ENCODE data around the gene MTG2. TPM values are rescaled to one million over a fixed set of nuclear protein-coding genes. Genes with fewer than 3 reads are reported as not detected.
A peak's percentile ranks its signal among the peaks of the same experiment; 100 is the strongest.

The MTG2 gene
- total RNA-seq = 22.7 TPM
- 10 to 100 TPM; 22.2 to 30.0 (median 27.0) TPM for polyA plus RNA-seq (ENCODE audit: insufficient read depth in 1 of 8, insufficient read length in 8 of 8, low replicate concordance in 1 of 8)
- long read RNA-seq, donor 1, partial matches to known transcripts = 0 of 1 reads
- long read RNA-seq, donor 1, other reads (novel, unspliced or antisense) = 0 of 1 reads
- long read RNA-seq, donor 2 = 0 reads
- long read RNA-seq, donor 3, transcript MTG2-210 (2 exons, 590 nt) = major isoform, 9 of 11 reads
- long read RNA-seq, donor 3, partial matches to known transcripts = 0 of 11 reads
- long read RNA-seq, donor 3, other reads (novel, unspliced or antisense) = 0 of 11 reads
- long read RNA-seq, donor 4, partial matches to known transcripts = 0 of 5 reads
- long read RNA-seq, donor 4, other reads (novel, unspliced or antisense) = 0 of 5 reads
- long read RNA-seq, donor 5, transcript MTG2-201 (7 exons, 2,929 nt) = minor isoform, 5 of 11 reads
- long read RNA-seq, donor 5, transcript MTG2-210 (2 exons, 590 nt) = major isoform, 6 of 11 reads
- long read RNA-seq, donor 5, partial matches to known transcripts = 0 of 11 reads
- long read RNA-seq, donor 5, other reads (novel, unspliced or antisense) = 0 of 11 reads
- long read RNA-seq, donor 6, partial matches to known transcripts = 0 of 5 reads
- long read RNA-seq, donor 6, other reads (novel, unspliced or antisense) = 0 of 5 reads
- long read RNA-seq, donor 7, partial matches to known transcripts = 0 of 4 reads
- long read RNA-seq, donor 7, other reads (novel, unspliced or antisense) = 0 of 4 reads
- long read RNA-seq, donor 8, partial matches to known transcripts = 0 of 3 reads
- long read RNA-seq, donor 8, other reads (novel, unspliced or antisense) = 0 of 3 reads
- long read RNA-seq, donor 9, partial matches to known transcripts = 0 of 1 reads
- long read RNA-seq, donor 9, other reads (novel, unspliced or antisense) = 0 of 1 reads
- long read RNA-seq, donor 10, partial matches to known transcripts = 0 of 4 reads
- long read RNA-seq, donor 10, other reads (novel, unspliced or antisense) = 0 of 4 reads
- long read RNA-seq, donor 11, transcript MTG2-210 (2 exons, 590 nt) = major isoform, 5 of 6 reads
- long read RNA-seq, donor 11, partial matches to known transcripts = 0 of 6 reads
- long read RNA-seq, donor 11, other reads (novel, unspliced or antisense) = 0 of 6 reads

DNA sequence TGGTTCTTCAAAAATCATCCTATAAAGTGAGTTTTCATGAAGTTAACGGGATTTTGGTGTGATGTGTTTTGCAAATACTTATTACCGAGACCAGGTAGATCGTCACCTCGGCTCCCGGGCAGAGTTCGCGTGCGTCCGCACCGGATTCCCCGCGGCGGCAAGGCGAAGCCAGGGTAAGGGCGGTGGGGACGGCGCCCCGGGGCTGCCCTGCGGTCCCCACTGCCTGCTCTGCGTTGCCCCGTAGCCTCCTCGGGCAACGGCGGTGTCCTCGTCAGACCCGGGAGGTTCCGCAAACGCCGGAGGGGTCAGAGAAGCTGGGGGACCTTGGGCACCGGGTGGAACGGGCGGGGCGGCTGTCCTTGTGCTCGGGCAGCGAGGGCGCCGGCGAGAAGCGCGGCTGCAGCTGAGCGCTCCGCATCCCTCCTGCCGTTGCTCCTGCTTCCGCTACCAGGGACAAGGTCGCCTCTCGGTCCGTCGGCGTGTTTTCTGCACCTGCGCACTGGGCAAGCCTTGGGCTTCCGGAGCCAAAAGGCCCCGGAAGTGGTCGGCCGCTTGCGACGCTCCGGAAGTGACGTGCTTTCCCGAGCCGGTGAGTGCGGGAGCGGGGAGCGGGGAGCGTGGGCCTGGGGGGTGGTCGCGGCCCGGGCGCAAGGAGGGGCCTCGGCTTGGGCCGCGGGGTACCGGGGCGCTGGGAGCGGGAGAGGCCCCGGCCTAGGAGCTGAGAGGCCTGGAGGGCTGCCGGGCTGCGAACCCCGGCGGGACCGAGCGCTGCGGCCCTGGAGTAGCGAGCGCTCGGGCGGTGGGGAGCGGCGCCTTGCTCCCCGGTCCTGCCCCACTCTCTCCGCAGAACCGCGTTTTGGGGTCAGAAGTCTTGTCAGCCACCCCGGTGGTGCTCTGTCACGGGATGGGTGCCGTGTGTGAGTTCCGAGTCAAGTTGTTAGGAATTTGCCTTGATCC lies at the start of gene MTG2:
TSS of gene MTG2 (plus strand) at position 560 of the 957 bp plus-strand sequence. CDS start 10,393 bp downstream, outside the sequence.
- DNase-seq = peak; percentile 98
- H3K36me3 ChIP-seq (ENCODE audit: control insufficient read depth, insufficient read depth, low read length) = peaks cover 8% of the 10 kb centered on the region

GRCh38 chr20:62133051-62133845 lies 49.6 kb upstream of the MTG2 start:
- Histone ChIP-seq H3K4me3 (ENCODE audit: low read length) (no peak overlapping the region), H3K4me1 (ENCODE audit: control insufficient read depth, insufficient read depth, low read length) (peaks cover 2% of the 10 kb centered on the region)
- no peak for DNase-seq

More for the DNA sequence above, at the start of gene MTG2:
- Histone ChIP-seq H3K27me3 (ENCODE audit: control insufficient read depth, insufficient read depth, low read length) (no peaks in the 10 kb centered on the region), H3K9me3 (replicated peaks; ENCODE audit: control insufficient read depth, low read depth, low read length) (no peaks in the 10 kb centered on the region), H3K4me1 (ENCODE audit: control insufficient read depth, insufficient read depth, low read length) (peaks cover 10% of the 10 kb centered on the region), H3K27ac (ENCODE audit: low read length) (peak within 1 kb of the TSS; percentile 90), H3K4me3 (ENCODE audit: low read length) (peak within 1 kb of the TSS; percentile 95)
- under 1% methylated on average over 91 of the region's 96 CpGs for WGBS (ENCODE audit: insufficient coverage)

DNA sequence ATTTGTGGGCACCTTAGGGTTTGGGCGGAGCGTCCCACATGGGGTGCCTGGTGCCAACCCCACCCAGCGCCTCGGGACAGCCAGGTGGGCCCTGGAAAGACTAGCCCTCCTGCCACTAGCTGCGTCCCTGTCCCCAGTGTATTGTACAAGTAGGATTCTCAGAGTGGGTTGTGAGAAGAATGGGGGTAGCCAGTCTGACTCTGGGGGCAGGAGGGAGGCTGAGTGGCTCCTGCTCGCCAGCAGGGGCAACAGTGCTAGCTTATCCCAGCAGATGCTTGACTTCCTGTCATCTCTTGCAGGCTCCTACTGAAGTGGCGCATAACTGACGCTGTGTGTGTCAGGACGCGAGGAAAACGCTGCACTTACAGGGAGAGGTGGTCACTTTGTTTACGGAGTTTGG lies 49.0 kb upstream of the MTG2 start:
- Histone ChIP-seq H3K27ac (ENCODE audit: low read length) (no peak overlapping the region), H3K36me3 (ENCODE audit: control insufficient read depth, insufficient read depth, low read length) (peaks cover 89% of the 10 kb centered on the region), H3K27me3 (ENCODE audit: control insufficient read depth, insufficient read depth, low read length) (no peaks in the 10 kb centered on the region), H3K4me1 (ENCODE audit: control insufficient read depth, insufficient read depth, low read length) (peaks cover 2% of the 10 kb centered on the region), H3K9me3 (replicated peaks; ENCODE audit: control insufficient read depth, low read depth, low read length) (no peaks in the 10 kb centered on the region), H3K4me3 (ENCODE audit: low read length) (no peak overlapping the region)
- WGBS (ENCODE audit: insufficient coverage) = 74% methylated on average over 11 of the region's 12 CpGs
- no peak for DNase-seq

More at GRCh38 chr20:62133051-62133845, 49.6 kb upstream of the MTG2 start:
- H3K36me3 ChIP-seq (ENCODE audit: control insufficient read depth, insufficient read depth, low read length) = peaks cover 89% of the 10 kb centered on the region
- H3K27me3 ChIP-seq (ENCODE audit: control insufficient read depth, insufficient read depth, low read length) = no peaks in the 10 kb centered on the region
- 73% methylated on average over 26 of the region's 29 CpGs for WGBS (ENCODE audit: insufficient coverage)
- H3K9me3 ChIP-seq (replicated peaks; ENCODE audit: control insufficient read depth, low read depth, low read length) = no peaks in the 10 kb centered on the region
- no peak overlapping the region for H3K27ac ChIP-seq (ENCODE audit: low read length)

GRCh38 chr20:62134735-62135231 lies 48.0 kb upstream of the MTG2 start:
- 69% methylated on average over 6 of the region's 11 CpGs for WGBS (ENCODE audit: insufficient coverage)

GRCh38 chr20:62135573-62136266 lies 47.1 kb upstream of the MTG2 start:
- Histone ChIP-seq H3K36me3 (ENCODE audit: control insufficient read depth, insufficient read depth, low read length) (peaks cover 89% of the 10 kb centered on the region), H3K4me3 (ENCODE audit: low read length) (no peak overlapping the region), H3K27ac (ENCODE audit: low read length) (no peak overlapping the region), H3K9me3 (replicated peaks; ENCODE audit: control insufficient read depth, low read depth, low read length) (no peaks in the 10 kb centered on the region), H3K4me1 (ENCODE audit: control insufficient read depth, insufficient read depth, low read length) (peaks cover 2% of the 10 kb centered on the region), H3K27me3 (ENCODE audit: control insufficient read depth, insufficient read depth, low read length) (no peaks in the 10 kb centered on the region)
- 85% methylated on average over 6 of the region's 8 CpGs for WGBS (ENCODE audit: insufficient coverage)
- DNase-seq = no peak

More at GRCh38 chr20:62134735-62135231, 48.0 kb upstream of the MTG2 start:
- Histone ChIP-seq H3K36me3 (ENCODE audit: control insufficient read depth, insufficient read depth, low read length) (peaks cover 89% of the 10 kb centered on the region), H3K4me1 (ENCODE audit: control insufficient read depth, insufficient read depth, low read length) (peaks cover 2% of the 10 kb centered on the region), H3K27me3 (ENCODE audit: control insufficient read depth, insufficient read depth, low read length) (no peaks in the 10 kb centered on the region), H3K9me3 (replicated peaks; ENCODE audit: control insufficient read depth, low read depth, low read length) (no peaks in the 10 kb centered on the region), H3K4me3 (ENCODE audit: low read length) (no peak overlapping the region), H3K27ac (ENCODE audit: low read length) (no peak overlapping the region)
- no peak for DNase-seq

GRCh38 chr20:62136283-62137091 lies 46.3 kb upstream of the MTG2 start:
- Histone ChIP-seq H3K4me3 (ENCODE audit: low read length) (no peak overlapping the region), H3K36me3 (ENCODE audit: control insufficient read depth, insufficient read depth, low read length) (peaks cover 86% of the 10 kb centered on the region), H3K27me3 (ENCODE audit: control insufficient read depth, insufficient read depth, low read length) (no peaks in the 10 kb centered on the region), H3K4me1 (ENCODE audit: control insufficient read depth, insufficient read depth, low read length) (peaks cover 9% of the 10 kb centered on the region), H3K27ac (ENCODE audit: low read length) (no peak overlapping the region), H3K9me3 (replicated peaks; ENCODE audit: control insufficient read depth, low read depth, low read length) (no peaks in the 10 kb centered on the region)
- DNase-seq = peak; percentile 77
- WGBS (ENCODE audit: insufficient coverage) = 0% methylated on average over 2 of the region's 8 CpGs

DNA sequence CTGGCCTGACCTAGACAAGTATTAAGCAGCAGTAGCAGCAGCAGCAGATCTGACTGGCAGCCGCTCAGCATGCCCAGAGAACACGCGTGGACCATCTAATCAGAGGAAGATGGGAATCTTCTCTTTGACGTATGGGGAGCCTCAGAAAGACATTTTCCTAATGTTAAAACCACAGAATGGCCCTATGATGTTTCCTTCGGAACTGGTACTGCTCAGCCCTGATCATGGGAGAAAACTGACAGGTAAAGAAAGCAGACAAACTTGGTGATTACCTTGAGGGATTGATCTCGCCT lies 45.8 kb upstream of the MTG2 start:
- peaks cover 81% of the 10 kb centered on the region for H3K36me3 ChIP-seq (ENCODE audit: control insufficient read depth, insufficient read depth, low read length)
- H3K4me1 ChIP-seq (ENCODE audit: control insufficient read depth, insufficient read depth, low read length) = peaks cover 14% of the 10 kb centered on the region
- H3K9me3 ChIP-seq (replicated peaks; ENCODE audit: control insufficient read depth, low read depth, low read length) = no peaks in the 10 kb centered on the region
- H3K4me3 ChIP-seq (ENCODE audit: low read length) = no peak overlapping the region
- DNase-seq = no peak
- WGBS (ENCODE audit: insufficient coverage) = 85% methylated on average over 5 of the region's 6 CpGs
- no peaks in the 10 kb centered on the region for H3K27me3 ChIP-seq (ENCODE audit: control insufficient read depth, insufficient read depth, low read length)
- H3K27ac ChIP-seq (ENCODE audit: low read length) = no peak overlapping the region
